MM.1S (cell line): ENCODE data around the gene ABCA1.

Experiments used
- DNase-seq: peaks from one replicate; pipeline ENCODE4 v3.0.0-alpha.2; 2015
- H2AFZ ChIP-seq: fragments of 300-600 bp; sonication (generic); 2 replicates; pipeline ENCODE4 v1.6.0; 2016; ENCODE audit warnings: antibody characterized with exemption, low read length
- H3F3A ChIP-seq: fragments of 300-600 bp; sonication (generic); 2 replicates; pipeline ENCODE4 v1.6.1; 2016; ENCODE audit warnings: mild to moderate bottlenecking, antibody characterized with exemption, low read length, moderate library complexity, mixed read lengths; ENCODE audit not compliant: insufficient read depth
- H3K27ac ChIP-seq: fragments of 300-600 bp; sonication (generic); 2 replicates; pipeline ENCODE4 v1.5.1; 2016; ENCODE audit warnings: mild to moderate bottlenecking, low read length
- H3K27me3 ChIP-seq: fragments of 300-600 bp; sonication (generic); replicated peaks from 2 replicates; pipeline ENCODE4 v1.6.0; 2016; ENCODE audit warnings: low read length; ENCODE audit not compliant: insufficient read depth
- H3K36me3 ChIP-seq: fragments of 300-600 bp; sonication (generic); replicated peaks from 2 replicates; pipeline ENCODE4 v1.6.1; 2016; ENCODE audit warnings: mild to moderate bottlenecking, low read length, mixed read lengths; ENCODE audit not compliant: insufficient read depth
- H3K4me1 ChIP-seq: fragments of 300-600 bp; sonication (generic); 2 replicates; pipeline ENCODE4 v1.6.1; 2016; ENCODE audit warnings: low read length, mixed read lengths
- H3K4me2 ChIP-seq: fragments of 300-600 bp; sonication (generic); 2 replicates; pipeline ENCODE4 v1.6.0; 2016; ENCODE audit warnings: low read depth, low read length
- H3K4me3 ChIP-seq: fragments of 300-600 bp; sonication (generic); 2 replicates; pipeline ENCODE4 v1.5.1; 2016; ENCODE audit warnings: low read length, mixed read lengths
- H3K79me2 ChIP-seq: fragments of 300-600 bp; sonication (generic); 2 replicates; pipeline ENCODE4 v1.6.1; 2016; ENCODE audit warnings: mixed run types, low read length, mixed read lengths
- H3K9ac ChIP-seq: fragments of 300-600 bp; sonication (generic); 2 replicates; pipeline ENCODE4 v1.6.1; 2016; ENCODE audit warnings: low read length, mixed read lengths
- H3K9me2 ChIP-seq: fragments of 300-600 bp; sonication (generic); replicated peaks from 2 replicates; pipeline ENCODE4 v1.6.1; 2016; ENCODE audit warnings: mild to moderate bottlenecking, low read length, mixed read lengths; ENCODE audit not compliant: insufficient read depth
- H3K9me3 ChIP-seq: fragments of 300-600 bp; sonication (generic); replicated peaks from 2 replicates; pipeline ENCODE4 v1.6.1; 2016; ENCODE audit warnings: mild to moderate bottlenecking, low read length, mixed read lengths; ENCODE audit not compliant: insufficient read depth
- H4K20me1 ChIP-seq: fragments of 300-600 bp; sonication (generic); 2 replicates; pipeline ENCODE4 v1.6.1; 2016; ENCODE audit warnings: mild to moderate bottlenecking, low read length, moderate library complexity, mixed read lengths; ENCODE audit not compliant: insufficient read depth
- EZH2 ChIP-seq: fragments of 300-600 bp; sonication (generic); optimal IDR thresholded peaks from 2 replicates; pipeline ENCODE3; 2017; ENCODE audit warnings: low read depth, mild to moderate bottlenecking, antibody characterized with exemption, low read length, mixed read lengths
- EZH2phosphoT487 ChIP-seq: fragments of 300-600 bp; sonication (generic); IDR thresholded peaks from 2 replicates; pipeline ENCODE4 v1.6.1; 2018; ENCODE audit warnings: antibody characterized with exemption, low read length
- TF ChIP-seq, protein P1 (sequence below): fragments of 300-600 bp; sonication (generic); IDR thresholded peaks from 2 replicates; pipeline ENCODE4 v1.5.1; 2016; ENCODE audit warnings: antibody characterized with exemption, low read length, mixed read lengths

The ABCA1 gene

DNA sequence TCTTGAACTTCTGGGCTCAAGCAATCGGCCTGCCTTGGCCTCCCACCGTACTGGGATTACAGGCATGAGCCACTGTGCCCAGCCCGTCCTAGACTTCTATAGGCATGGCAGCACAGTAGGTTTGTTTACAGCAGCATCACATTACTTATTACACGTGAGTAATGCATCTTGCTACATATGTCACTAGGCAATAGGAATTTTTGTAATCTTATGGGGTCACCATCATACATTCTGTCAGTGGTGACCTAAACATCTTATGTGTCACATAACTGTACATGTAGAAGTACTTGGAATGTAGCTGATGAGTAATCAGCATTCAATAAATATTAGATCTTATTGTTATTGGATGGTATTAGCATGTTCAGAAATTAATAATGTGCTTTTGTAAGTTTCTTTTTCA, 22.9 kb upstream of the ABCA1 start:
- TF ChIP-seq, protein P1, sequence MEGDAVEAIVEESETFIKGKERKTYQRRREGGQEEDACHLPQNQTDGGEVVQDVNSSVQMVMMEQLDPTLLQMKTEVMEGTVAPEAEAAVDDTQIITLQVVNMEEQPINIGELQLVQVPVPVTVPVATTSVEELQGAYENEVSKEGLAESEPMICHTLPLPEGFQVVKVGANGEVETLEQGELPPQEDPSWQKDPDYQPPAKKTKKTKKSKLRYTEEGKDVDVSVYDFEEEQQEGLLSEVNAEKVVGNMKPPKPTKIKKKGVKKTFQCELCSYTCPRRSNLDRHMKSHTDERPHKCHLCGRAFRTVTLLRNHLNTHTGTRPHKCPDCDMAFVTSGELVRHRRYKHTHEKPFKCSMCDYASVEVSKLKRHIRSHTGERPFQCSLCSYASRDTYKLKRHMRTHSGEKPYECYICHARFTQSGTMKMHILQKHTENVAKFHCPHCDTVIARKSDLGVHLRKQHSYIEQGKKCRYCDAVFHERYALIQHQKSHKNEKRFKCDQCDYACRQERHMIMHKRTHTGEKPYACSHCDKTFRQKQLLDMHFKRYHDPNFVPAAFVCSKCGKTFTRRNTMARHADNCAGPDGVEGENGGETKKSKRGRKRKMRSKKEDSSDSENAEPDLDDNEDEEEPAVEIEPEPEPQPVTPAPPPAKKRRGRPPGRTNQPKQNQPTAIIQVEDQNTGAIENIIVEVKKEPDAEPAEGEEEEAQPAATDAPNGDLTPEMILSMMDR = no peak
- no peak for TF ChIP-seq EZH2
- TF ChIP-seq EZH2phosphoT487 = no peak

DNA sequence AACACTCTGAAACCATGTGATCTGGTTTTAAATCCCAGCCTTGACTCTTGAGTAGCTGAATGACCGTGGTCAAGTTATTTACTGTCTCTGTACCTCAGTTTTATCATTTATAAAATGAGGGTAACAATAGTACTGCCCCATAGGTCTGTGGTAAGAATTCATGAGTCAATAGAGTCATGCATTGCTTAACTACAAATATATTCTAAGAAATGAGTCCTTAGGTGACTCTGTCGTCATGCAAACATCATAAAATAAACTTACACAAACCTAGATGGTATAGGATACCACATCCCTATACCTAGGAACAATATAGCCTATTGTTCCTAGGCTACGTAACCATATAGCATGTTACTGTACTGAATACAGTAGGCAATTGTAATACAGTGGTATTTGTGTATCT, 20.3 kb upstream of the ABCA1 start:
- H3K4me3 ChIP-seq = no peak overlapping the region
- no peak overlapping the region for H3K4me2 ChIP-seq
- no peaks in the 10 kb centered on the region for H4K20me1 ChIP-seq
- no peak overlapping the region for H2AFZ ChIP-seq
- no peaks in the 10 kb centered on the region for H3K79me2 ChIP-seq
- H3K9me2 ChIP-seq = no peaks in the 10 kb centered on the region
- H3K27ac ChIP-seq = no peak overlapping the region
- no peaks in the 10 kb centered on the region for H3K27me3 ChIP-seq
- H3F3A ChIP-seq = no peaks in the 10 kb centered on the region
- TF ChIP-seq, protein P1 = no peak
- TF ChIP-seq EZH2 = no peak
- TF ChIP-seq EZH2phosphoT487 = no peak
- no peaks in the 10 kb centered on the region for H3K4me1 ChIP-seq
- H3K36me3 ChIP-seq = no peaks in the 10 kb centered on the region
- no peaks in the 10 kb centered on the region for H3K9me3 ChIP-seq
- no peak overlapping the region for H3K9ac ChIP-seq
- DNase-seq = no peak

More for the DNA sequence above, 22.9 kb upstream of the ABCA1 start:
- H3K36me3 ChIP-seq = no peaks in the 10 kb centered on the region
- no peak overlapping the region for H3K4me3 ChIP-seq
- no peaks in the 10 kb centered on the region for H3K9me2 ChIP-seq
- H3K27me3 ChIP-seq = no peaks in the 10 kb centered on the region
- no peak overlapping the region for H3K27ac ChIP-seq
- H3K9me3 ChIP-seq = no peaks in the 10 kb centered on the region
- H3K4me2 ChIP-seq = no peak overlapping the region
- DNase-seq = no peak
- H3K4me1 ChIP-seq = no peaks in the 10 kb centered on the region
- no peaks in the 10 kb centered on the region for H3K79me2 ChIP-seq
- H4K20me1 ChIP-seq = no peaks in the 10 kb centered on the region
- H2AFZ ChIP-seq = no peak overlapping the region
- H3K9ac ChIP-seq = no peak overlapping the region
- no peaks in the 10 kb centered on the region for H3F3A ChIP-seq

DNA sequence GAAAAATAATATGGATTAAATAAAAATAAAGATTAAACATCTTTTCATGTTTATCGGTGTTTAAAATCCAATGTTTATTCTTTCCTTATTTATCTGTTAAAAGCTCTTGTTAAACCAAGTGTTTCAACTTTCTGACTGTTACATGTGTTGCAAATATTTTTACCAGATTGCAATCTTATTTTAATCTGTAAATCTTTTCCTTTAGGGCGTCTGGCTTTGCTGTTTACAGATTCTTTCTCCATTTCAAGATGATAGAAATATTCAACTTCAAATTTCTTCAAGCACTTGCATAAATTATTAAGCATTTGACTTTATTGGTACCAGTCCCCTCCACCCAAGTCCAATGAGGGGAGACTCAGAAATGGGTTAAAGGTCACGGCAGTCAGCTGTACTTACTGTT, 16.9 kb upstream of the ABCA1 start:
- TF ChIP-seq, protein P1 = no peak
- TF ChIP-seq EZH2phosphoT487 (no peak), EZH2 (no peak)
- Histone ChIP-seq H3K4me1 (peaks cover 10% of the 10 kb centered on the region), H4K20me1 (no peaks in the 10 kb centered on the region), H3K27ac (no peak overlapping the region), H3K4me2 (no peak overlapping the region), H2AFZ (no peak overlapping the region), H3K36me3 (no peaks in the 10 kb centered on the region), H3K9ac (no peak overlapping the region), H3F3A (no peaks in the 10 kb centered on the region), H3K27me3 (no peaks in the 10 kb centered on the region), H3K4me3 (no peak overlapping the region), H3K9me3 (no peaks in the 10 kb centered on the region), H3K79me2 (no peaks in the 10 kb centered on the region), H3K9me2 (no peaks in the 10 kb centered on the region)
- DNase-seq = no peak
